Liver (tissue), 9 donors: ENCODE measurements around the gene UXS1. TPM values are rescaled to one million over a fixed set of nuclear protein-coding genes. Genes with fewer than 3 reads are reported as not detected.

Experiments used
- DNase-seq: peaks from one replicate; pipeline ENCODE4 v3.0.0-alpha.2; 2017; ENCODE audit warnings: low spot score
- H3K27ac ChIP-seq, 2 donors: one replicate each; pipeline ENCODE4 v1.7.0; 2013; ENCODE audit warnings: inconsistent platforms in 2 of 2, low read length in 2 of 2, control low read depth in 1 of 2, low read depth in 1 of 2, mild to moderate bottlenecking in 1 of 2
- H3K27me3 ChIP-seq, 4 donors: one replicate each; pipeline versions ENCODE4 v1.6.1 to v1.7.0; 2013; ENCODE audit warnings: low read length in 3 of 4, inconsistent platforms in 1 of 4, mild to moderate bottlenecking in 1 of 4, moderate library complexity in 1 of 4; ENCODE audit not compliant: control insufficient read depth in 4 of 4, insufficient read depth in 4 of 4
- H3K36me3 ChIP-seq, 4 donors: one replicate each; pipeline versions ENCODE4 v1.6.1 to v1.7.0; 2013; ENCODE audit warnings: low read length in 3 of 4, mild to moderate bottlenecking in 3 of 4, low read depth in 1 of 4, moderate library complexity in 1 of 4; ENCODE audit not compliant: control insufficient read depth in 4 of 4, insufficient read depth in 3 of 4
- H3K4me1 ChIP-seq, 4 donors: one replicate each; pipeline versions ENCODE4 v1.6.1 to v1.7.0; 2013; ENCODE audit warnings: low read length in 3 of 4, mild to moderate bottlenecking in 3 of 4, moderate library complexity in 1 of 4; ENCODE audit not compliant: control insufficient read depth in 4 of 4, insufficient read depth in 4 of 4
- H3K4me3 ChIP-seq, 3 donors: one replicate each; pipeline versions ENCODE4 v1.6.1 to v1.7.0; 2013; ENCODE audit warnings: low read length in 3 of 3, control low read depth in 1 of 3, low read depth in 1 of 3, mild to moderate bottlenecking in 1 of 3
- H3K9ac ChIP-seq, 2 donors: one replicate each; pipeline ENCODE4 v1.7.0; 2013; ENCODE audit warnings: low read length in 2 of 2, mild to moderate bottlenecking in 2 of 2, moderate library complexity in 2 of 2, control low read depth in 1 of 2, low read depth in 1 of 2
- H3K9me3 ChIP-seq, 4 donors: one replicate each; pipeline versions ENCODE4 v1.6.1 to v1.7.0; 2013; ENCODE audit warnings: low read length in 3 of 4; ENCODE audit not compliant: control insufficient read depth in 4 of 4
- ATF3 ChIP-seq: IDR thresholded peaks from 2 replicates; pipeline ENCODE4 v1.6.1; 2016; ENCODE audit warnings: antibody characterized with exemption
- CTCF ChIP-seq: fragments of 150-350 bp; IDR thresholded peaks from 2 replicates; pipeline ENCODE4 v1.5.1; 2017; ENCODE audit warnings: improper control_type of control experiment, low read depth, low read length; ENCODE audit not compliant: missing input control
- EGR1 ChIP-seq, 2 donors: IDR thresholded peaks; 2 replicates each; pipeline ENCODE4 v1.6.1; 2016 to 2018; ENCODE audit warnings: antibody characterized with exemption in 2 of 2, low read depth in 2 of 2
- GABPA ChIP-seq, 2 donors: IDR thresholded peaks in 1 of 2; conservative IDR thresholded peaks in 1 of 2; 2 replicates each; pipeline ENCODE4 v1.6.1; 2016; ENCODE audit warnings: antibody characterized with exemption in 2 of 2, mild to moderate bottlenecking in 1 of 2, moderate library complexity in 1 of 2
- HNF4A ChIP-seq, 2 donors: conservative IDR thresholded peaks; 2 replicates each; pipeline ENCODE4 v1.6.1; 2016; ENCODE audit warnings: antibody characterized with exemption in 2 of 2, mild to moderate bottlenecking in 2 of 2
- HNF4G ChIP-seq: IDR thresholded peaks from 2 replicates; pipeline ENCODE4 v1.6.1; 2016; ENCODE audit warnings: antibody characterized with exemption
- JUND ChIP-seq, 2 donors: IDR thresholded peaks; 2 replicates each; pipeline ENCODE4 v1.6.1; 2016; ENCODE audit warnings: antibody characterized with exemption in 2 of 2
- NR2F2 ChIP-seq: IDR thresholded peaks from 2 replicates; pipeline ENCODE4 v1.6.1; 2016; ENCODE audit warnings: antibody characterized with exemption
- REST ChIP-seq: IDR thresholded peaks from 2 replicates; pipeline ENCODE4 v1.6.1; 2016; ENCODE audit warnings: antibody characterized with exemption, mild to moderate bottlenecking
- SP1 ChIP-seq: IDR thresholded peaks from 2 replicates; pipeline ENCODE4 v1.6.1; 2018; ENCODE audit warnings: antibody characterized with exemption, mild to moderate bottlenecking
- YY1 ChIP-seq: IDR thresholded peaks from 2 replicates; pipeline ENCODE4 v1.6.1; 2016; ENCODE audit warnings: antibody characterized with exemption, mild to moderate bottlenecking
- WGBS: extraction: QIAGEN DNeasy Blood & Tissue Kit; methylation state at CpG from one replicate; pipeline ENCODE4 v1.1.7; 2013; 5-methylcytosine and 5-hydroxymethylcytosine counted together
- polyA plus RNA-seq, 2 donors: library from polyadenylated mRNA; stranded (reverse) in 1 of 2; unstranded in 1 of 2; fragments of 200-250 nt in 1 of 2; fragments of >200 nt in 1 of 2; fragmentation: Nextera tagmentation in 1 of 2; extraction: Ambion mirVana in 1 of 2; gene quantifications; one replicate each; pipeline versions ENCODE4 v1.2.1 to v1.2.3, GENCODE V29; 2013 to 2015
- total RNA-seq, 2 donors: library from RNA; depleted of rRNA; stranded (reverse); fragments of >200 nt; gene quantifications; one replicate each; pipeline ENCODE4 v1.2.3, GENCODE V29; 2014
- donor health status: healthy.
- donor health status: healthy.
- donor health status: healthy.
- donor health status: healthy.
- donor health status: healthy.

The UXS1 gene
- total and polyA plus RNA-seq, 4 donors: 8.8 to 19.9 (median 10.0) TPM

GRCh38 chr2:106157416-106157815 is 36.7 kb downstream of the UXS1 start:
- H3K27ac ChIP-seq: no peak overlapping the region
- H3K9ac ChIP-seq: no peak overlapping the region
- DNase-seq: no peak
- H3K36me3 ChIP-seq: peaks cover 2 to 12% (median 5%) of the 10 kb centered on the region in 4 donors
- no peaks in the 10 kb centered on the region for H3K4me1 ChIP-seq
- peaks cover 0 to 6% (median 1%) of the 10 kb centered on the region in 4 donors for H3K9me3 ChIP-seq
- TF ChIP-seq REST: no peak
- TF ChIP-seq JUND (IDR thresholded peaks at IDR 0.05): no peak
- no peak for TF ChIP-seq HNF4G
- TF ChIP-seq EGR1 (IDR thresholded peaks at IDR 0.05; ENCODE audit: low read depth in 2 of 2): no peak
- TF ChIP-seq CTCF: no peak
- no peak for TF ChIP-seq NR2F2
- TF ChIP-seq HNF4A (conservative IDR thresholded peaks at IDR 0.05): no peak
- TF ChIP-seq YY1: no peak
- TF ChIP-seq GABPA (IDR thresholded peaks at IDR 0.05 in 1 of 2, conservative IDR thresholded peaks at IDR 0.05 in 1 of 2): no peak
- TF ChIP-seq ATF3: no peak
- TF ChIP-seq SP1: no peak
- WGBS: 95% methylated on average over 3 of the region's 3 CpGs
- no peaks in the 10 kb centered on the region for H3K27me3 ChIP-seq
- no peak overlapping the region for H3K4me3 ChIP-seq

- WGBS: 95% methylated on average over 10 of the region's 10 CpGs
- Histone ChIP-seq H3K27me3 (no peaks in the 10 kb centered on the region), H3K27ac (no peak overlapping the region), H3K9me3 (peaks cover 0 to 6% (median 1%) of the 10 kb centered on the region in 4 donors), H3K9ac (no peak overlapping the region), H3K4me3 (no peak overlapping the region), H3K36me3 (peaks cover 2 to 12% (median 5%) of the 10 kb centered on the region in 4 donors), H3K4me1 (no peaks in the 10 kb centered on the region)
- no peak for TF ChIP-seq GABPA (IDR thresholded peaks at IDR 0.05 in 1 of 2, conservative IDR thresholded peaks at IDR 0.05 in 1 of 2)
- no peak for DNase-seq
Measured at GRCh38 chr2:106156305-106157296, 37.5 kb downstream of the UXS1 start.
